ENCODE results near the gene SLC12A3. TPM values are rescaled to one million over a fixed set of nuclear protein-coding genes. Genes with fewer than 3 reads are reported as not detected.
"Not testable (repeated sequence)": the region's sequence is repeated elsewhere in the genome, so short reads cannot be mapped to it uniquely, and the experiment has no call there.

The SLC12A3 gene
- total RNA-seq, 4 donors from 2014 or later, result not detected

DNA sequence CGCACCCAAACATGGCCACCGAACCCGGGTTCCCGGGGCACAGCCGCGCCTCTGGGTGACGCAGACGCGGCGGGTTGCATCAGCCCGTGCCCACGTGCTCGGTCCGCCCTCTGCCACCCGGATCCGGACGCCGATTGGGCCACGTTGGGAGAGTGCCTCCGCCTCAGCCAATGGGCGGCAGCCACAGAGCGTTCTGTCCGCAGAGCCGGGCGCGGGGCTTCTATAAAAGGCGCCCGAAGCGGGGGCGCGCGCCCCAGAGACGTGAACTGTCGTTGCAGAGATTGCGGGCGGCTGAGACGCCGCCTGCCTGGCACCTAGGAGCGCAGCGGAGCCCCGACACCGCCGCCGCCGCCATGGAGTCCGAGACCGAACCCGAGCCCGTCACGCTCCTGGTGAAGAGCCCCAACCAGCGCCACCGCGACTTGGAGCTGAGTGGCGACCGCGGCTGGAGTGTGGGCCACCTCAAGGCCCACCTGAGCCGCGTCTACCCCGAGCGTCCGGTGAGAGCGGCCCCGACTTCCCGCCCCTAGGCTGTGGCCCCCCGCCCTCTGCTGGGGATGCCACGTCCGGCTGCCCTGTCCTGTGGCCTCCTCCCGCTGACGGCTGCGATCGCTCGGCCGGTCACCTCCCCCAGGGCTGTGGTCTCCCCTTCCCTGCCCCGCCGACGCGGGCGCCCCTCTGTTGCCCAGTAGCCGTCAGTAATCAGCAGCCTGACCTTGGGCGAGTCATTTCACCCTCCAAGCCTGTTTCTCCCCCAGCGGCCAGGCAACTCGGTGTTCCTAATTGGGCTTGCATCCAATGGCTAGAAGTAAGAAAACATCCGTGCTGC lies 67.1 kb downstream of the SLC12A3 start, which contains the start of gene HERPUD1:
Gene HERPUD1 (plus strand): TSS at position 251 of the 829 bp plus-strand sequence. CDS start 103 bp downstream, at position 354.
- 0% methylated on average over 2 of the region's 83 CpGs for WGBS
- TF ChIP-seq, protein P1, sequence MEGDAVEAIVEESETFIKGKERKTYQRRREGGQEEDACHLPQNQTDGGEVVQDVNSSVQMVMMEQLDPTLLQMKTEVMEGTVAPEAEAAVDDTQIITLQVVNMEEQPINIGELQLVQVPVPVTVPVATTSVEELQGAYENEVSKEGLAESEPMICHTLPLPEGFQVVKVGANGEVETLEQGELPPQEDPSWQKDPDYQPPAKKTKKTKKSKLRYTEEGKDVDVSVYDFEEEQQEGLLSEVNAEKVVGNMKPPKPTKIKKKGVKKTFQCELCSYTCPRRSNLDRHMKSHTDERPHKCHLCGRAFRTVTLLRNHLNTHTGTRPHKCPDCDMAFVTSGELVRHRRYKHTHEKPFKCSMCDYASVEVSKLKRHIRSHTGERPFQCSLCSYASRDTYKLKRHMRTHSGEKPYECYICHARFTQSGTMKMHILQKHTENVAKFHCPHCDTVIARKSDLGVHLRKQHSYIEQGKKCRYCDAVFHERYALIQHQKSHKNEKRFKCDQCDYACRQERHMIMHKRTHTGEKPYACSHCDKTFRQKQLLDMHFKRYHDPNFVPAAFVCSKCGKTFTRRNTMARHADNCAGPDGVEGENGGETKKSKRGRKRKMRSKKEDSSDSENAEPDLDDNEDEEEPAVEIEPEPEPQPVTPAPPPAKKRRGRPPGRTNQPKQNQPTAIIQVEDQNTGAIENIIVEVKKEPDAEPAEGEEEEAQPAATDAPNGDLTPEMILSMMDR (IDR thresholded peaks at IDR 0.05), result no peak
- peak; percentile 82 for TF ChIP-seq POLR2A (IDR thresholded peaks at IDR 0.05; ENCODE audit: low read depth)
- TF ChIP-seq POLR2AphosphoS5 (IDR thresholded peaks at IDR 0.05), result peak; percentile 98
- H3K4me1 ChIP-seq, result peaks cover 43 to 53% (median 48%) of the 10 kb centered on the region in 4 donors

DNA sequence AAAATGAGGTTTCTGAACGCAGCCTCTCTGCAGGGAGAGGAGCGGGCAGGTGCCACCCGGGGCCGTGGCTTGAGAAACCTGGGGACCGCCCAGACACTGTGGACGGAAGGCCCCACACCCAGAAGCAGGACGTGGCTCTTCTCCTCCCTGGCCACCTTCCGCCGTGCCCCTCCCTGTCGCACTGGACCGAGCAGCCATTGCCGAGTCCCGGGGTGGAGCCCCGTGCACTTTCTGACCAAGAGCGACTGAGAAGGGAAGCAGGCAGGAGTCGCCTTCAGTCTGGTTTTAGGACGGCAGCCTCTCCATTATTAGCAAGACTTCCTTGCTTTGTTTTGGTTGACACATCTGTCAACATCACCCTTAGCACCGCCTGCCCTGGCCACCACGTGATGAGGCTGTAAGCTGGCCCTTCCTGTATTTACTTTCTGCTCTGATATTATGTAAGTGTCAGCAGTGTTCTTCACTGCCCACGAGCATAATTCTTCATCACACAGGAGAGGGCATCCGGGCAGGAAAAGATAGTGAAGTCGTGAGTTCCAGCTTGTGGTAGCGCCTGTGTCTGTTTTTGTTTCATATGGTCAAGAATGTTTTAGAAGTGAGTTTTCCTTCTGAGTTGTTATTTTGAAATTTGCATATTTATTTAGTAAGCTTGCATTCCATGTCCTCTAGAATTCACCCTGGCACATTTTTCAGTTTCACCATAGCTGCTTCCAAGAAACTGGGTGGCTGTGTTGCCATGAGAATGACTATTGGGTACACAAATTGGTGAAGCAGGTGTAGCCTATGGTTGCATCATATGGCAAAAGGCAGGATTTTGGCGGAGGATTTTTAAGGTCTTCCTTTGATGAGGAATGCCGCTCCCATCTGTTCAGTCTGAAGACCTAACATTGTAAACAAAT lies 68.0 kb downstream of the SLC12A3 start:
- H3K4me3 ChIP-seq, result peak overlapping the region; percentile 78 to 99 (median 85)
- TF ChIP-seq POLR2AphosphoS5 (IDR thresholded peaks at IDR 0.05) (peak; percentile 84 to 92), POLR2A (IDR thresholded peaks at IDR 0.05; ENCODE audit: low read depth) (no peak), EP300 (IDR thresholded peaks at IDR 0.05) (no peak)
- peak; percentile 95 for DNase-seq (ENCODE audit: extremely low spot score)
- no peaks in the 10 kb centered on the region for H3K9me3 ChIP-seq
- peaks cover 24 to 33% (median 28%) of the 10 kb centered on the region in 4 donors for H3K36me3 ChIP-seq
- intact Hi-C loops (cut with DNase I), result loop anchor here (5.0 to 10.0 kb wide), 2 partner anchors 66 to 188 kb away; partner anchors contain the start of gene SLC12A3
- 8% methylated on average over 9 of the region's 25 CpGs for WGBS
- H3K27me3 ChIP-seq, result no peaks in the 10 kb centered on the region
- H3K27ac ChIP-seq (replicated peaks in 1 of 4), result peak overlapping the region; percentile 97 to 100 (median 98)
- peaks cover 43 to 61% (median 52%) of the 10 kb centered on the region in 4 donors for H3K4me1 ChIP-seq

More for the DNA sequence above, 67.1 kb downstream of the SLC12A3 start, which contains the start of gene HERPUD1:
- peak within 1 kb of the TSS; percentile 97 to 100 (median 98) for H3K27ac ChIP-seq (replicated peaks in 1 of 4)
- DNase-seq (ENCODE audit: extremely low spot score), result peak; percentile 100
- no peaks in the 10 kb centered on the region for H3K27me3 ChIP-seq
- intact Hi-C loops (cut with DNase I), result loop anchor here (5.0 to 10.0 kb wide), 2 partner anchors 65 to 187 kb away; partner anchors contain the start of gene SLC12A3
- no peaks in the 10 kb centered on the region for H3K9me3 ChIP-seq
- H3K36me3 ChIP-seq, result peaks cover 15 to 25% (median 19%) of the 10 kb centered on the region in 4 donors
- peak within 1 kb of the TSS; percentile 78 to 99 (median 85) for H3K4me3 ChIP-seq

DNA sequence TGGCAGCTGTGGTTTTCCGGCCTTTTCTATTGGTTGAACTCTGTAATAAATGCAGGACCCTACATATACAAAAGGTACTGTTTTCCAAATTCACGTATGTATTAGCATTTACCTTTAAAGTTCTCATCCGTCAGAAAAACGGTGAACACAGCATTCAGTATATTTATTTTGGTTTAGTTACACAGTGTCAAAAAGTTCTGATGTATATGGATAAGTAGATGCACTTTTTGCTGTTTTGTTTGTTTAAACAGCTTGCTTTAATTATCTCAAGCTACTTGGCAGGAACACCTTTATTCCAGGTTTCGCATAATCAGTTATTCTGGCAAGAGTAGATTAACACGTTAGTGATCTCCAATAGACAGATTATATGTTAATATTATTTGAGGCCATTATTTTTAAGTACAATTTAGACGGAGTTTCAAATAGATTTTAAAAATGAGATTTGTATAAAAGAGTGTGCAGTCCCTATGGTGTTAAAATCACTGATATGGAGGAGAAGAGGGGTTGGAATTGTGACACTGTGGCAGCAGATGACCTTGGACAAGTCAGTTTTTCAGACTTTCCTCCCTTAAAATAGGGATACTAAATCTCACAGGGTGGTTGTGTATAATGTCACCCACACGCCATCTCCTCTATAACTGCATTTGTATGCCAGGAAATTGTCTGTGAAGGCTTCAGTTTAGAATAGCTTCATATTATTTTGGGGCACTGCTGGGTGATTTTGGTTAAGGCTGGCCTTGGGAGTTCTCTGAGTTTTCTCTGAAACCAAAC lies 69.0 kb downstream of the SLC12A3 start:
- intact Hi-C loops (cut with DNase I), result loop anchor here (5.0 to 10.0 kb wide), 2 partner anchors 67 to 189 kb away; partner anchors contain the start of gene SLC12A3
- Histone ChIP-seq H3K27me3 (no peaks in the 10 kb centered on the region), H3K9me3 (no peaks in the 10 kb centered on the region), H3K27ac (replicated peaks in 1 of 4) (peak overlapping the region; percentile 97 to 100 (median 98)), H3K4me3 (peak overlapping the region; percentile 78 to 99 (median 85)), H3K36me3 (peaks cover 34 to 44% (median 38%) of the 10 kb centered on the region in 4 donors), H3K4me1 (peaks cover 43 to 67% (median 58%) of the 10 kb centered on the region in 4 donors)
- TF ChIP-seq POLR2A (IDR thresholded peaks at IDR 0.05; ENCODE audit: low read depth) (no peak), EP300 (IDR thresholded peaks at IDR 0.05) (no peak)
- WGBS, result 21% methylated on average over 8 of the region's 8 CpGs
- no peak for DNase-seq (ENCODE audit: extremely low spot score)

- Histone ChIP-seq H3K36me3 (peaks cover 41 to 50% (median 45%) of the 10 kb centered on the region in 4 donors), H3K27ac (replicated peaks in 1 of 4) (peak overlapping the region in 2 of 4 donors; percentile 98 to 99), H3K4me1 (peaks cover 43 to 69% (median 59%) of the 10 kb centered on the region in 4 donors), H3K4me3 (peak overlapping the region; percentile 78 to 99 (median 85))
- 73% methylated on average over 8 of the region's 8 CpGs for WGBS
- not testable (repeated sequence) for DNase-seq (ENCODE audit: extremely low spot score); H3K27me3 ChIP-seq; H3K9me3 ChIP-seq
- intact Hi-C loops (cut with DNase I), result loop anchor here (5.0 to 10.0 kb wide), 2 partner anchors 67 to 190 kb away; partner anchors contain the start of gene SLC12A3
These were observed 69.7 kb downstream of the SLC12A3 start for GRCh38 chr16:56934599-56935145.

DNA sequence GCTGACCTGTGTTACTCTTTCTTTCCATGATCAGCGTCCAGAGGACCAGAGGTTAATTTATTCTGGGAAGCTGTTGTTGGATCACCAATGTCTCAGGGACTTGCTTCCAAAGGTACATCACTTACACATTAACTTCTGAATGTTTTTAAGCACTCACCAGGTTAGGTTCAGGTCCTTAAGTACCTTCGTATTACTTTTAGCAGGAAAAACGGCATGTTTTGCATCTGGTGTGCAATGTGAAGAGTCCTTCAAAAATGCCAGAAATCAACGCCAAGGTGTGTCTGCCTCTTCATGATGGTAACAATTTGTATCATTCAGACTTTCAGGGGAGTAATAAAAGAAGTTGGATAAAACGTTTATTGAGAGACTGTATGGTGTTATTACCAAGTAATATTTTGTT lies 70.2 kb downstream of the SLC12A3 start:
- TF ChIP-seq POLR2A (IDR thresholded peaks at IDR 0.05; ENCODE audit: low read depth) (no peak), POLR2AphosphoS5 (IDR thresholded peaks at IDR 0.05) (no peak), EP300 (IDR thresholded peaks at IDR 0.05) (no peak)
- TF ChIP-seq, protein P1 (IDR thresholded peaks at IDR 0.05), result no peak
- H3K36me3 ChIP-seq, result peaks cover 46 to 56% (median 50%) of the 10 kb centered on the region in 4 donors
- peak overlapping the region in 2 of 4 donors; percentile 33 to 42 for H3K27ac ChIP-seq (replicated peaks in 1 of 4)
- intact Hi-C loops (cut with DNase I), result loop anchor here (10.0 kb wide), 1 partner anchor 190 kb away; no protein-coding TSS in a partner anchor
- H3K4me1 ChIP-seq, result peaks cover 43 to 75% (median 59%) of the 10 kb centered on the region in 4 donors
- no peaks in the 10 kb centered on the region for H3K9me3 ChIP-seq
- DNase-seq (ENCODE audit: extremely low spot score), result no peak
- 50% methylated on average over 5 of the region's 5 CpGs for WGBS
- H3K4me3 ChIP-seq, result peak overlapping the region; percentile 78 to 99 (median 85)
- H3K27me3 ChIP-seq, result no peaks in the 10 kb centered on the region

Data from esophagus muscularis mucosa (tissue), 4 donors.